HCT116 (cell line): ENCODE results near the gene DGKB. TPM values are rescaled to one million over a fixed set of nuclear protein-coding genes. Genes with fewer than 3 reads are reported as not detected.

ENCODE experiments used
- ATAC-seq: fragments of 200-7000 bp; cut with Tn5 transposase; 2 replicates; pipeline ENCODE4 v1.9.1; 2020; ENCODE audit warnings: mild to moderate bottlenecking, moderate library complexity
- BruUV-seq: library from RNA; stranded (reverse); fragments of 400-500 nt; replicated peaks from 2 replicates; lab custom pipeline; 2021; lab: Mats Ljungman, UMichigan
- CTCF ChIA-PET: fragments of 300-600 bp; sonication (Branson Sonifier 250); formaldehyde crosslinking; loops from one replicate; lab custom pipeline; 2021; ENCODE audit warnings: antibody characterized with exemption; lab: Charles Lee
- POLR2A ChIA-PET: fragments of 300-600, 350-600 bp; sonication (Branson Sonifier 250); formaldehyde crosslinking; loops from one replicate; lab custom pipeline; 2021; ENCODE audit warnings: antibody characterized with exemption; lab: Charles Lee
- RAD21 ChIA-PET, 2 experiments: fragments of 300-600 bp; sonication (Branson Sonifier 250); formaldehyde crosslinking; loops; one replicate each; lab custom pipeline; 2023; ENCODE audit warnings: low total read pairs in 2 of 2; ENCODE audit not compliant: uncharacterized antibody in 2 of 2, unreplicated experiment in 2 of 2, low non-redundant PET in 1 of 2; lab: Charles Lee
- DNase-seq: peaks from one replicate; pipeline ENCODE4 v3.0.0-alpha.2; 2010; ENCODE audit warnings: low read depth, low spot score
- H2AFZ ChIP-seq: fragments of 200-600 bp; shearing (Covaris generic), sonication (generic); 2 replicates; pipeline ENCODE4 v1.6.1; 2017; ENCODE audit warnings: low read depth, mixed run types, mixed read lengths, antibody characterized with exemption, low read length; ENCODE audit not compliant: poor library complexity, severe bottlenecking
- H3K27ac ChIP-seq: 2 replicates; pipeline ENCODE4 v1.5.1; 2012; ENCODE audit warnings: low read depth, low read length
- H3K27me3 ChIP-seq: fragments of 200-600 bp; sonication (generic); 2 replicates; pipeline ENCODE4 v1.6.1; 2016; ENCODE audit warnings: mixed run types, low read length, mixed read lengths; ENCODE audit not compliant: insufficient read depth
- H3K36me3 ChIP-seq, 2 experiments: fragments of 200-500 bp in 1 of 2; fragments of 200-600 bp in 1 of 2; sonication (Bioruptor generic) in 1 of 2; sonication (generic) in 1 of 2; 2 replicates each; pipeline versions ENCODE4 v1.5.1 to v1.6.1; 2014 to 2016; ENCODE audit warnings: low read length in 2 of 2, inconsistent platforms in 1 of 2, mixed read lengths in 1 of 2, mixed run types in 1 of 2; ENCODE audit not compliant: insufficient read depth in 2 of 2, control insufficient read depth in 1 of 2
- H3K4me1 ChIP-seq, 2 experiments: fragments of 200-600 bp in 1 of 2; sonication (generic) in 1 of 2; 2 replicates each; pipeline versions ENCODE4 v1.5.1 to v1.6.1; 2012 to 2017; ENCODE audit warnings: low read length in 2 of 2, inconsistent platforms in 1 of 2, mild to moderate bottlenecking in 1 of 2, mixed read lengths in 1 of 2, mixed run types in 1 of 2, moderate library complexity in 1 of 2; ENCODE audit not compliant: insufficient read depth in 2 of 2, control insufficient read depth in 1 of 2
- H3K4me2 ChIP-seq: fragments of 200-600 bp; sonication (generic); 2 replicates; pipeline ENCODE4 v1.6.1; 2017; ENCODE audit warnings: mixed run types, low read length, mixed read lengths
- H3K4me3 ChIP-seq, 2 experiments: fragments of 200-600 bp in 1 of 2; sonication (generic) in 1 of 2; replicated peaks in 1 of 2; 2 replicates each; pipeline ENCODE4 v1.5.1; 2011 to 2016; ENCODE audit warnings: low read length in 2 of 2, control low read depth in 1 of 2, low read depth in 1 of 2, mild to moderate bottlenecking in 1 of 2, mixed read lengths in 1 of 2, mixed run types in 1 of 2
- H3K79me2 ChIP-seq: fragments of 200-600 bp; sonication (generic); 2 replicates; pipeline ENCODE4 v1.6.1; 2017; ENCODE audit warnings: mild to moderate bottlenecking, mixed run types, low read length, moderate library complexity, mixed read lengths; ENCODE audit not compliant: insufficient read depth
- H3K9ac ChIP-seq: fragments of 200-600 bp; sonication (generic); 2 replicates; pipeline ENCODE4 v1.6.1; 2016; ENCODE audit warnings: low read length, mixed read lengths
- H3K9me2 ChIP-seq: fragments of 200-600 bp; sonication (generic), shearing (Covaris generic); 2 replicates; pipeline ENCODE4 v1.6.1; 2017; ENCODE audit warnings: mixed run types, mild to moderate bottlenecking, moderate library complexity; ENCODE audit not compliant: insufficient read depth
- H3K9me3 ChIP-seq, 2 experiments: fragments of 200-500 bp in 1 of 2; fragments of 200-600 bp in 1 of 2; sonication (Bioruptor generic) in 1 of 2; sonication (generic) in 1 of 2; 2 replicates each; pipeline ENCODE4 v1.6.1; 2014 to 2017; ENCODE audit warnings: low read length in 2 of 2, mixed read lengths in 2 of 2, inconsistent platforms in 1 of 2, low read depth in 1 of 2, mild to moderate bottlenecking in 1 of 2, mixed run types in 1 of 2, moderate library complexity in 1 of 2; ENCODE audit not compliant: control insufficient read depth in 1 of 2, insufficient read depth in 1 of 2
- H4K20me1 ChIP-seq: fragments of 200-600 bp; sonication (generic), shearing (Covaris generic); 2 replicates; pipeline ENCODE4 v1.6.1; 2017; ENCODE audit warnings: mixed run types, mild to moderate bottlenecking, moderate library complexity; ENCODE audit not compliant: insufficient read depth
- ATF3 ChIP-seq: IDR thresholded peaks from 2 replicates; pipeline ENCODE4 v1.6.1; 2012
- CBX3 ChIP-seq: IDR thresholded peaks from 2 replicates; pipeline ENCODE4 v1.6.1; 2012; ENCODE audit warnings: low read depth
- FOSL1 ChIP-seq: IDR thresholded peaks from 2 replicates; pipeline ENCODE4 v1.6.1; 2012; ENCODE audit warnings: low read depth
- JUND ChIP-seq: IDR thresholded peaks from 2 replicates; pipeline ENCODE4 v1.6.1; 2012
- MAX ChIP-seq: IDR thresholded peaks from 2 replicates; pipeline ENCODE4 v1.6.1; 2012
- POLR2A ChIP-seq: IDR thresholded peaks from 2 replicates; pipeline ENCODE4 v1.7.0; 2011; ENCODE audit warnings: borderline replicate concordance; ENCODE audit not compliant: insufficient read depth, insufficient read length; ENCODE audit errors: extremely low read depth
- POLR2AphosphoS5 ChIP-seq: IDR thresholded peaks from 2 replicates; pipeline ENCODE4 v1.6.1; 2011; ENCODE audit warnings: mild to moderate bottlenecking, low read depth, low read length, moderate library complexity
- RAD21 ChIP-seq: IDR thresholded peaks from 2 replicates; pipeline ENCODE4 v1.6.1; 2012; ENCODE audit warnings: low read depth, mild to moderate bottlenecking
- SRF ChIP-seq: IDR thresholded peaks from 2 replicates; pipeline ENCODE4 v1.6.1; 2012; ENCODE audit warnings: low read depth
- ZFX ChIP-seq: fragments of 450-650 bp; IDR thresholded peaks from 2 replicates; pipeline ENCODE4 v1.6.1; 2017
- intact Hi-C: fragments of 100-400 bp; cut with micrococcal nuclease; formaldehyde crosslinking; loops from 2 replicates; pipeline ENCODE4 v1.10.0; 2022
- total RNA-seq: library from RNA; stranded (reverse); gene quantifications from one replicate; pipeline ENCODE4 v1.2.1, GENCODE V29; 2021; ENCODE audit not compliant: unreplicated experiment

Gene DGKB
- total RNA-seq, 1 experiment from 2014 or later: 0.05 TPM

- DNase-seq (no peak), ATAC-seq (no peak)
- H2AFZ ChIP-seq: no peak overlapping the region
- no TSS peak for BruUV-seq
- no peaks in the 10 kb centered on the region for H3K4me1 ChIP-seq
- RAD21 ChIA-PET: no interaction called here
- intact Hi-C loops: no loop called here
- no peaks in the 10 kb centered on the region for H3K27me3 ChIP-seq
- POLR2A ChIA-PET: no interaction called here
- H3K4me3 ChIP-seq: no peak overlapping the region
- no peak overlapping the region for H3K27ac ChIP-seq
- TF ChIP-seq MAX (no peak), ZFX (no peak), JUND (no peak), SRF (no peak), CBX3 (no peak), RAD21 (no peak), FOSL1 (no peak), POLR2AphosphoS5 (no peak)
- H3K9me3 ChIP-seq: no peaks in the 10 kb centered on the region
- H3K9me2 ChIP-seq: no peaks in the 10 kb centered on the region
- H3K79me2 ChIP-seq: no peaks in the 10 kb centered on the region
- H3K4me2 ChIP-seq: no peak overlapping the region
- no peaks in the 10 kb centered on the region for H4K20me1 ChIP-seq
- no peaks in the 10 kb centered on the region for H3K36me3 ChIP-seq
- CTCF ChIA-PET: interaction anchor here (0.7 kb wide), 1 partner anchor 610 kb away, joined by 3 read pairs; no protein-coding TSS in a partner anchor
- H3K9ac ChIP-seq: no peak overlapping the region
Observed at GRCh38 chr7:14144538-14144937, 758.0 kb downstream of the DGKB start.

GRCh38 chr7:14144109-14144508 lies 758.4 kb downstream of the DGKB start:
- no peak overlapping the region for H3K4me2 ChIP-seq
- ChIA-PET RAD21 (no interaction called here), POLR2A (no interaction called here), CTCF (interaction anchor here (0.7 kb wide), 1 partner anchor 609 kb away, joined by 3 read pairs; no protein-coding TSS in a partner anchor)
- no peaks in the 10 kb centered on the region for H3K9me3 ChIP-seq
- BruUV-seq: no TSS peak
- intact Hi-C loops: no loop called here
- no peaks in the 10 kb centered on the region for H3K79me2 ChIP-seq
- no peak overlapping the region for H2AFZ ChIP-seq
- H3K27me3 ChIP-seq: no peaks in the 10 kb centered on the region
- H3K9ac ChIP-seq: no peak overlapping the region
- no peaks in the 10 kb centered on the region for H3K9me2 ChIP-seq
- DNase-seq: no peak
- H3K4me1 ChIP-seq: no peaks in the 10 kb centered on the region
- no peak for ATAC-seq
- no peaks in the 10 kb centered on the region for H4K20me1 ChIP-seq
- no peaks in the 10 kb centered on the region for H3K36me3 ChIP-seq
- H3K4me3 ChIP-seq: no peak overlapping the region
- TF ChIP-seq ATF3: no peak
- TF ChIP-seq MAX: no peak
- no peak for TF ChIP-seq POLR2A
- H3K27ac ChIP-seq: no peak overlapping the region
